ENCODE data around the gene APOC4. TPM values are rescaled to one million over a fixed set of nuclear protein-coding genes. Genes with fewer than 3 reads are reported as not detected.

Gene APOC4
- total RNA-seq, 1 experiment from 2014 or later = not detected

GRCh38 chr19:44974857-44975256, 32.8 kb downstream of the APOC4 start:
- Histone ChIP-seq H3K18ac (ENCODE audit: insufficient read length, low read depth, low read length) (no peak overlapping the region), H3K9ac (ENCODE audit: extremely low read depth, insufficient read length, low read length) (no peak overlapping the region), H2BK20ac (ENCODE audit: low read depth, low read length, poor library complexity, severe bottlenecking) (no peak overlapping the region), H3K56ac (ENCODE audit: insufficient read length, low read depth, low read length) (no peak overlapping the region), H4K91ac (ENCODE audit: insufficient read length, low read depth, low read length) (no peak overlapping the region), H2AK5ac (ENCODE audit: insufficient read length, low read length) (no peak overlapping the region), H3K23me2 (ENCODE audit: insufficient read length, low read depth, low read length, poor library complexity, severe bottlenecking) (no peaks in the 10 kb centered on the region), H3K23ac (ENCODE audit: insufficient read length, low read depth, low read length) (no peak overlapping the region), H3K4ac (ENCODE audit: low read depth, low read length) (no peak overlapping the region), H4K8ac (replicated peaks; ENCODE audit: insufficient read length, low read depth, low read length) (no peak overlapping the region), H3K9me3 (ENCODE audit: control insufficient read depth, low read depth, low read length) (no peaks in the 10 kb centered on the region), H3K79me2 (ENCODE audit: insufficient read depth, low read length) (no peaks in the 10 kb centered on the region), H3K27ac (ENCODE audit: insufficient read length, low read depth, low read length) (no peak overlapping the region), H2BK5ac (ENCODE audit: insufficient read length, low read length) (no peak overlapping the region), H3K4me2 (ENCODE audit: insufficient read depth, insufficient read length, low read length) (no peak overlapping the region), H2BK120ac (ENCODE audit: low read depth, low read length, poor library complexity, severe bottlenecking) (no peak overlapping the region), H3T11ph (ENCODE audit: low read length) (no peak overlapping the region), H2BK12ac (ENCODE audit: insufficient read length, low read depth, low read length) (no peak overlapping the region), H4K20me1 (ENCODE audit: control insufficient read depth, insufficient read depth, insufficient read length) (no peaks in the 10 kb centered on the region), H3K14ac (ENCODE audit: insufficient read depth, low read length) (no peak overlapping the region), H2AFZ (ENCODE audit: low read length) (no peak overlapping the region), H3K79me1 (ENCODE audit: insufficient read depth, low read depth, low read length, poor library complexity, severe bottlenecking) (no peaks in the 10 kb centered on the region), H3K4me1 (ENCODE audit: insufficient read depth, low read length) (no peaks in the 10 kb centered on the region), H2BK15ac (ENCODE audit: low read depth, low read length) (no peak overlapping the region), H4K5ac (ENCODE audit: insufficient read length, low read depth, low read length) (no peak overlapping the region), H3K27me3 (ENCODE audit: insufficient read depth, low read length) (no peaks in the 10 kb centered on the region)
- Mint-ChIP-seq H3K36me3 (ENCODE audit: insufficient read depth in 1 of 3, low read depth in 3 of 3) (peaks cover 26 to 59% (median 54%) of the 10 kb centered on the region in 3 experiments; a peak in 6 of 7 replicates), H3K27ac (no peak overlapping the region), H3K4me3 (no peak overlapping the region), H3K27me3 (ENCODE audit: low read depth) (no peaks in the 10 kb centered on the region), H3K9me3 (no peaks in the 10 kb centered on the region), H3K4me1 (no peaks in the 10 kb centered on the region)
- no peak for DNase-seq
- WGBS (ENCODE audit: extremely low coverage, insufficient read length, low lambda C conversion rate) = no CpG with 5 or more reads among the region's 5 CpGs
- TF ChIP-seq, protein P1, sequence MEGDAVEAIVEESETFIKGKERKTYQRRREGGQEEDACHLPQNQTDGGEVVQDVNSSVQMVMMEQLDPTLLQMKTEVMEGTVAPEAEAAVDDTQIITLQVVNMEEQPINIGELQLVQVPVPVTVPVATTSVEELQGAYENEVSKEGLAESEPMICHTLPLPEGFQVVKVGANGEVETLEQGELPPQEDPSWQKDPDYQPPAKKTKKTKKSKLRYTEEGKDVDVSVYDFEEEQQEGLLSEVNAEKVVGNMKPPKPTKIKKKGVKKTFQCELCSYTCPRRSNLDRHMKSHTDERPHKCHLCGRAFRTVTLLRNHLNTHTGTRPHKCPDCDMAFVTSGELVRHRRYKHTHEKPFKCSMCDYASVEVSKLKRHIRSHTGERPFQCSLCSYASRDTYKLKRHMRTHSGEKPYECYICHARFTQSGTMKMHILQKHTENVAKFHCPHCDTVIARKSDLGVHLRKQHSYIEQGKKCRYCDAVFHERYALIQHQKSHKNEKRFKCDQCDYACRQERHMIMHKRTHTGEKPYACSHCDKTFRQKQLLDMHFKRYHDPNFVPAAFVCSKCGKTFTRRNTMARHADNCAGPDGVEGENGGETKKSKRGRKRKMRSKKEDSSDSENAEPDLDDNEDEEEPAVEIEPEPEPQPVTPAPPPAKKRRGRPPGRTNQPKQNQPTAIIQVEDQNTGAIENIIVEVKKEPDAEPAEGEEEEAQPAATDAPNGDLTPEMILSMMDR (conservative IDR thresholded peaks at IDR 0.05) = no peak

Data from H9 (cell line).